ENCODE data around the gene FAM110C. TPM values are rescaled to one million over a fixed set of nuclear protein-coding genes. Genes with fewer than 3 reads are reported as not detected.
"Not testable (repeated sequence)": the region's sequence is repeated elsewhere in the genome, so short reads cannot be mapped to it uniquely, and the experiment has no call there.

FAM110C gene
- total RNA-seq, 1 donor from 2014 or later: 13.5 TPM

DNA sequence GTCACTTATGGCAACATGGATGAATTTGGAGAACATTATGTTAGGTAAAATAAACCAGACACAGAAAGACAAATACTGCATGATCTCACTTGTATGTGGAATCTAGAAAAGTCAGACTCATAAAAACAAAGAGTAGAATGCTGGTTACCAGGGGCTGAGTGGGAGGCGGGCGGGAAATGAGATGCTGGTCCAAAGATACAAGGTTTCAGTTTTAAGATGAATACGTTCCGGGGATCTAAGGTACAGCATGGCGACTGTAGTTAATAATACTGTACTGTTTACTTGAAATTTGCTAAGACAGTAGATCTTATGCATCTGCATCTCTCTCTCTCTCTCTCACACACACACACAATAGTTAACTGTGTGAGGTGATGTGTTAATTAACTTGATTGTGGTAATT is 14.2 kb downstream of the FAM110C start:
- TF ChIP-seq, protein P1, sequence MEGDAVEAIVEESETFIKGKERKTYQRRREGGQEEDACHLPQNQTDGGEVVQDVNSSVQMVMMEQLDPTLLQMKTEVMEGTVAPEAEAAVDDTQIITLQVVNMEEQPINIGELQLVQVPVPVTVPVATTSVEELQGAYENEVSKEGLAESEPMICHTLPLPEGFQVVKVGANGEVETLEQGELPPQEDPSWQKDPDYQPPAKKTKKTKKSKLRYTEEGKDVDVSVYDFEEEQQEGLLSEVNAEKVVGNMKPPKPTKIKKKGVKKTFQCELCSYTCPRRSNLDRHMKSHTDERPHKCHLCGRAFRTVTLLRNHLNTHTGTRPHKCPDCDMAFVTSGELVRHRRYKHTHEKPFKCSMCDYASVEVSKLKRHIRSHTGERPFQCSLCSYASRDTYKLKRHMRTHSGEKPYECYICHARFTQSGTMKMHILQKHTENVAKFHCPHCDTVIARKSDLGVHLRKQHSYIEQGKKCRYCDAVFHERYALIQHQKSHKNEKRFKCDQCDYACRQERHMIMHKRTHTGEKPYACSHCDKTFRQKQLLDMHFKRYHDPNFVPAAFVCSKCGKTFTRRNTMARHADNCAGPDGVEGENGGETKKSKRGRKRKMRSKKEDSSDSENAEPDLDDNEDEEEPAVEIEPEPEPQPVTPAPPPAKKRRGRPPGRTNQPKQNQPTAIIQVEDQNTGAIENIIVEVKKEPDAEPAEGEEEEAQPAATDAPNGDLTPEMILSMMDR (conservative IDR thresholded peaks at IDR 0.05; ENCODE audit: low read depth, low read length): no peak
- H3K4me3 ChIP-seq (ENCODE audit: low read depth, low read length): no peak overlapping the region

GRCh38 chr2:29253-29652 is 17.1 kb downstream of the FAM110C start:
- TF ChIP-seq, protein P1 (conservative IDR thresholded peaks at IDR 0.05; ENCODE audit: low read depth, low read length): no peak

More for the DNA sequence above, 14.2 kb downstream of the FAM110C start:
- DNase-seq (ENCODE audit: low read depth): no peak

GRCh38 chr2:28406-28975 is 17.8 kb downstream of the FAM110C start:
- no peak for DNase-seq (ENCODE audit: low read depth)
- TF ChIP-seq, protein P1 (conservative IDR thresholded peaks at IDR 0.05; ENCODE audit: low read depth, low read length): no peak
- no peak overlapping the region for H3K4me3 ChIP-seq (ENCODE audit: low read depth, low read length)

More at GRCh38 chr2:29253-29652, 17.1 kb downstream of the FAM110C start:
- no peak for DNase-seq (ENCODE audit: low read depth)
- H3K4me3 ChIP-seq (ENCODE audit: low read depth, low read length): no peak overlapping the region

GRCh38 chr2:26891-27290 is 19.4 kb downstream of the FAM110C start:
- no peak for DNase-seq (ENCODE audit: low read depth)
- H3K4me3 ChIP-seq (ENCODE audit: low read depth, low read length): no peak overlapping the region
- TF ChIP-seq, protein P1 (conservative IDR thresholded peaks at IDR 0.05; ENCODE audit: low read depth, low read length): no peak

DNA sequence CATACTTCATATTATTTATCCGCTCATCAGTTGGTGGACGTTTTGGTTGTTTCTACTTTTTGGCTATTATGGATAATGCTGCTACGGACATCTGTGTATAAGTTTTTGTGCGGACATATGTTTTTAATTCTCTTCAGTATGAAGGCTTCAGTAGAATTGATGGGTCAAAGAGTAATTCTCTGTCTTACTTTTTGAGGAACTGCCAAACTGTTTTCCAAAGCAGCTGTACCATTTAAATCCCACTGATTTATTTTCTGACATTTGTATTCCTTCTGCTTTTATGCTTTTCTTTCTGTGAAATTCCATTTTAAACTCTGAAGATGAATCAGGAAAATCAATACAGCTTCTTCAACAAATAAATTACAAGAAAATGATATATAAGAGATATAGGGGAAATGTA is 20.8 kb downstream of the FAM110C start:
- DNase-seq (ENCODE audit: low read depth): no peak
- no peak overlapping the region for H3K4me3 ChIP-seq (ENCODE audit: low read depth, low read length)
- TF ChIP-seq, protein P1 (conservative IDR thresholded peaks at IDR 0.05; ENCODE audit: low read depth, low read length): no peak

GRCh38 chr2:24591-24990 is 21.7 kb downstream of the FAM110C start:
- DNase-seq (ENCODE audit: low read depth); H3K4me3 ChIP-seq (ENCODE audit: low read depth, low read length): not testable (repeated sequence)

DNA sequence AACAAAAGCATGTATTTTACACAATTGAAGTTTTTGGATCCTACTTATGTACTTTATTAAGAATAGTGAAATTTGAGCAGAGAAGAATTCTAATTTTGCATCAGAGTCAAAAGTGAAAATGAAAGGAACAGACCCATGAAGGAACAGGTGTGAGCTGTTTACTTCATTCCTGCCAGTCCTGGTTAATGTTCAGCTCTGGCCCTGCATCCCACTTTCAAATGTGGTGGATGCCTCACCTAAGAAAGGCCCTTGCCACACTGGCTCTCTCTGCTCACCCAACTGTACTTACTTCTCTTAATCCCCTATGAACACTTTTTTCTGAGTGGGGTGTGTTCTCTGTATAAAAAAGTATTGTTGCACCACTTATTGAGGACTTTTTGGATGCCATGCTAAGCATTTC is 22.2 kb downstream of the FAM110C start:
- no peak for DNase-seq (ENCODE audit: low read depth)
- no peak overlapping the region for H3K4me3 ChIP-seq (ENCODE audit: low read depth, low read length)
- TF ChIP-seq, protein P1 (conservative IDR thresholded peaks at IDR 0.05; ENCODE audit: low read depth, low read length): no peak

Data from epithelial cell of proximal tubule (primary cell).